A204.1 (cell line): Measurements from ENCODE around the gene CD8B.

Source experiments
- FAIRE-seq: peaks from 2 replicates; lab custom pipeline; 2012; peaks lifted over from hg19 to GRCh38; lab: Jason Lieb, UNC

The CD8B gene

DNA sequence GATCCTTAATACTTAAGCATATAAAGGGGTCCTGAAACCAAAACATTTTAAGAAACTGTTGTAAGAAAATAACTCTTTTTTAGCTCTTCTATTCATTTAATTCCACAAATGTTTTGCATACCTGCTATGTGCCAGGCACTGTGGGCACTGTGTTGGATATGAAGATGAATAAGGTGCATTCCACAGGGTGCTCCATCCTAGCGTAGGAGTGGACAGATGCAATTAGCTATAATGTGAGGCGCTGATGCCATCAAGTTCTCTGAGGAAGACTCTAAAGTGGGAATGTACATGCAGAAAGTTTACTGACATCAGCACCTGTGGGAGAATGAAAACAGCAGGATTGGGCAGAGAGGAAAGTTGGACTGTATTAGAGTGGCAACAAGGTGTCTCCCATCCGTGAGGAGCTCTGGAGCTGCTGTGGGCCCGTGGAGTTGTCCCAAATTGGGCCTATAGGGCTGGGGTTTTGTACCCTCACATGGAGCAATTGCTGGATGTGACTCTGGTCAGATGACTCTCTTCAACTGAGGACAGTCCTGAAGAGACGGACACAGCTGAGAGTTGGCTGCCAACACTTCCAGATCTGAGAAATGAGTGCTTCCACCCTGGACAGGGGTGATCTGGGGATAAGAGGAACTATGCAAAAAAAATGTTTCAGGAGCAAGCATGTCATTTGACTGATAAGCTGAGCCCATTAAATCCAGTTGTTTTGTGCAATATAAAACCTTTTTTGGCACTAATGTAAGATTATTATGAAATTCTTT is 93.3 kb downstream of the CD8B start:
- no peak for FAIRE-seq
